ENCODE data around the gene MUC5AC. TPM values are rescaled to one million over a fixed set of nuclear protein-coding genes. Genes with fewer than 3 reads are reported as not detected.

The MUC5AC gene
- total RNA-seq, 1 experiment from 2014 or later: under 0.01 TPM

GRCh38 chr11:1109101-1109917, 48.4 kb upstream of the MUC5AC start (continued):
- no peak for TF ChIP-seq REST (IDR thresholded peaks at IDR 0.05; ENCODE audit: low read depth)
- TF ChIP-seq JUND (IDR thresholded peaks at IDR 0.05): no peak
- TF ChIP-seq YY1 (IDR thresholded peaks at IDR 0.05; ENCODE audit: extremely low read depth, insufficient replicate concordance, low read depth, low read length): no peak

GRCh38 chr11:1109918-1110705, 47.6 kb upstream of the MUC5AC start:
- Histone ChIP-seq H3K36me3 (ENCODE audit: control insufficient read depth in 1 of 2, insufficient read depth in 2 of 2, low read length in 2 of 2) (no peaks in the 10 kb centered on the region), H3K9me3 (ENCODE audit: control insufficient read depth in 1 of 2, insufficient read depth in 1 of 2, low read depth in 1 of 2, low read length in 2 of 2) (no peaks in the 10 kb centered on the region), H3K9ac (ENCODE audit: low read length) (no peak overlapping the region), H3K79me2 (ENCODE audit: insufficient read depth, low read length) (no peaks in the 10 kb centered on the region), H4K20me1 (ENCODE audit: insufficient read depth) (no peaks in the 10 kb centered on the region), H2AFZ (ENCODE audit: low read depth, low read length, poor library complexity, severe bottlenecking) (no peak overlapping the region), H3K4me1 (ENCODE audit: control insufficient read depth in 1 of 2, insufficient read depth in 2 of 2, low read length in 2 of 2) (no peaks in the 10 kb centered on the region; a peak in 1 of 4 replicates), H3K9me2 (ENCODE audit: insufficient read depth) (no peaks in the 10 kb centered on the region), H3K27ac (ENCODE audit: low read depth, low read length) (no peak overlapping the region), H3K27me3 (ENCODE audit: insufficient read depth, low read length) (no peaks in the 10 kb centered on the region), H3K4me3 (replicated peaks in 1 of 2; ENCODE audit: low read depth in 1 of 2, low read length in 2 of 2) (no peak overlapping the region), H3K4me2 (ENCODE audit: low read length) (no peak overlapping the region)
- no peak for DNase-seq (ENCODE audit: low read depth, low spot score)
- intact Hi-C loops (cut with micrococcal nuclease): no loop called here
- ATAC-seq: no peak
- POLR2A ChIA-PET: no interaction called here
- no TSS peak for BruUV-seq (replicated peaks)
- RAD21 ChIA-PET (ENCODE audit: low non-redundant PET in 1 of 2, low total read pairs in 2 of 2, uncharacterized antibody in 2 of 2, unreplicated experiment in 2 of 2): no interaction called here
- TF ChIP-seq SRF (IDR thresholded peaks at IDR 0.05; ENCODE audit: low read depth): no peak
- no peak for TF ChIP-seq SIN3A (IDR thresholded peaks at IDR 0.05; ENCODE audit: low read depth)
- TF ChIP-seq ZNF274 (IDR thresholded peaks at IDR 0.05; ENCODE audit: low read depth, low read length): no peak
- CTCF ChIA-PET: no interaction called here
